Hematopoietic multipotent progenitor cell treated with erythropoietin and hydrocortisone succinate and interleukin-3 and kit ligand, for 17 days (in vitro differentiated cells): ENCODE data around the gene MOB3C.

Experiments used
- DNase-seq: peaks from one replicate; pipeline ENCODE4 v3.0.0-alpha.2; 2015; ENCODE audit warnings: low spot score

The MOB3C gene

GRCh38 chr1:46575778-46576177, 40.8 kb downstream of the MOB3C start:
- DNase-seq: no peak

DNA sequence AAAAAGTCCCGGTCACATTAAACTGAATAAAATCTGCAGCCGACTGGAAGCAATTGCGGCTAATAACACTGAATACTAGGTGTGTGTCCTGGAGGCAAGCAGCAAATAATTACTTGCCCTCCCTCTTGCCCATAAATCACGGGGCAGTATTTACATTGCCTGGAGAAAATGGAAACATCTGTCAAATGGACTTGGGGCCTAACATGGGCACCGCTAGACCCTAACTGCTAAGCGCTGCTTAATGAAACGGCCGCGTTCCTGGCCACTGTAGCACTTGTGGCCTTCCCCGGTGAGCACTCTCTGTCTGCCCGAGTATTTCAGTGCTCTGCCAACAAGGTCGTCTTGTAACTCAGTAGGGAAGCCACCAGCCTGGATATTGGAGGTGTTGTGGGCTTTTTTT, 41.3 kb downstream of the MOB3C start:
- no peak for DNase-seq

- DNase-seq: no peak
Measured at GRCh38 chr1:46571691-46572225, 44.9 kb downstream of the MOB3C start.

- DNase-seq: no peak
Measured at GRCh38 chr1:46569884-46570725, 46.5 kb downstream of the MOB3C start.

GRCh38 chr1:46569116-46569515, 47.5 kb downstream of the MOB3C start:
- DNase-seq: no peak

GRCh38 chr1:46568461-46568891, 48.1 kb downstream of the MOB3C start:
- no peak for DNase-seq

GRCh38 chr1:46563341-46563740, 53.3 kb downstream of the MOB3C start:
- DNase-seq: no peak

- DNase-seq: no peak
Measured at GRCh38 chr1:46562498-46562897, 54.1 kb downstream of the MOB3C start.

- no peak for DNase-seq
Measured at GRCh38 chr1:46558966-46559365, 57.6 kb downstream of the MOB3C start.

- no peak for DNase-seq
Measured at GRCh38 chr1:46558141-46558963, 58.3 kb downstream of the MOB3C start.
